Measurements from ENCODE around the gene TTLL10.

TTLL10 gene

DNA sequence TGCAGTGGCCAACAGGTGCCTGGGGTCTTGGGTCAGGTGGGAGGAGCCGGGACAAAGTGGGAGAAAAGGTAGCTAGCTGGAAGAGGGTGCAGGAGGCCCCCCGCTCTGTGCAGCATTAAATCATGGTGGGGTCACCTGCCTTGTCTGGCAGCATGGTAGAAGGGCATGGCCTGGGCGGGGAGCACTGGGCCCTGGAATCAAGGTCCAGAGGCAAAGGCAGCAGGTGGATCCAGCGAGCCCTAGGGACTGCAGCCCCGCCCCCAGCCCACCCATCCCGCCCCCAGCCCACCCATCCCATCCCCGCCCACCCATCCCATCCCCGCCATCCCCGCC, 16.7 kb upstream of the TTLL10 start:
- no peak for DNase-seq (ENCODE audit: extremely low read depth in 1 of 2, low read depth in 1 of 2)

DNA sequence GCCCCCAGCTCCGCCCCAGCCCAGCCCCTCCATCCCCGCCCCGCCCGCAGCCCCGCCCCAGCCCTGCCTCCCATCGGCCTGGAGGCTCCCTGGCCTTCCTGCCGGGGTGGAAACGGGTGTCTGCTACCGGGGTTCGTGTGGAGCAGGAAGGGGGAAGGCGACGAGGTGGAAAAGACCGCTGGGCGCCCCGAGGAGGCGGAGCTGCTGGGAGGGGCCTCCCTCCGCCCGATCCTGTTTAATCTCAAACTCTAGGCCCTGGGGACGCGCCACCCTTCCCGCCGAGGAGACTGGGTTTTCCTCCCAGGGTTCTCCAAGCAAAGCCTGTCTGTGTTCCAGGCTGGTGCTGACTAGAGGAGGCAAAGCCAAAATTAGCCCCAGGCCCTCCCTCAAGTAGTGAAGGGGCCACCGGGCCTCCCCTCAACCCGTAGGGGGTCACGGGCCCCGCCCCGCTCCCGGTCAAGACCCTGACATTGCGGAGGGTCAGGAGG, 16.2 kb upstream of the TTLL10 start:
- peak in 1 of 2 donors; percentile 37 for DNase-seq (ENCODE audit: extremely low read depth in 1 of 2, low read depth in 1 of 2)

DNA sequence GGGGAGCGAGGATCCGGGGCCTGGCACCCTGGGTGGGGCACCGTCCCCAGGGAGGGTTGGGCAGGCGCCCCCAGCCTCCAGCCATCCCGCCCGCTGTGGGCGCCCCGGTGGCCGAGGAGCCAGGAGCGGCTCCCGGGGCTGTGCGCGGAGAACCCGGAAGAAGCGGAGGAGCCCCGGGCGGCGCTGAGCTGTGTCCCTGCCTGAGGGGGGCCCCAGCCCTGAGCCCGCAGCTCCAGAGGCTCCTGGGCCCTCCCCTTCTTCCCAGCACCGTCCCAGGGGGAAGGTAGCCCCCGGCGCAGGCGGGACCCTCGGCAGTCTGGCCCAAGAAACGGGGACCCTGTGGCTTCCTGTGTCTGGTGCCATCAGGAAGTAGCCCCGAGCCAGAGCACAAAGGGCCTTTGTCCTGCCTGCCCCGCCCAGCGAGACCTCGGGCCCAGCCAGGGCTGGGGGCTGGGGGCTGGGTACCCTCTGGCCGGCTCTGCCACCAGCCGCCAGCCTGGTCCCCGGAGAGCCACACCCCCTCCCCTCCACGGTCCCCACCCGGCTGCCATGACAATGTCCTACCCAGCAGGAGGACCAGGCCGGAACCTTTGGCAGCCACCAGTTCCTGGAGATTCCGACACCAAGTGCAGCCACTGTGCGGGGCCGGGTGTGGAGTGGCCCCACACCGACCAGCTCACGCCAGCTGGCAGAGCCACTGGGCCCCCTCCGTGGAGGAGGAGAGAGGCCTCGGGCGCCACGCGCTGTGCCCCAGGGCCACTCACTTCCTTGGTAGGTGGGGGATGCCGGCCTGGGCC, 15.6 kb upstream of the TTLL10 start:
- no peak for DNase-seq (ENCODE audit: extremely low read depth in 1 of 2, low read depth in 1 of 2)

DNA sequence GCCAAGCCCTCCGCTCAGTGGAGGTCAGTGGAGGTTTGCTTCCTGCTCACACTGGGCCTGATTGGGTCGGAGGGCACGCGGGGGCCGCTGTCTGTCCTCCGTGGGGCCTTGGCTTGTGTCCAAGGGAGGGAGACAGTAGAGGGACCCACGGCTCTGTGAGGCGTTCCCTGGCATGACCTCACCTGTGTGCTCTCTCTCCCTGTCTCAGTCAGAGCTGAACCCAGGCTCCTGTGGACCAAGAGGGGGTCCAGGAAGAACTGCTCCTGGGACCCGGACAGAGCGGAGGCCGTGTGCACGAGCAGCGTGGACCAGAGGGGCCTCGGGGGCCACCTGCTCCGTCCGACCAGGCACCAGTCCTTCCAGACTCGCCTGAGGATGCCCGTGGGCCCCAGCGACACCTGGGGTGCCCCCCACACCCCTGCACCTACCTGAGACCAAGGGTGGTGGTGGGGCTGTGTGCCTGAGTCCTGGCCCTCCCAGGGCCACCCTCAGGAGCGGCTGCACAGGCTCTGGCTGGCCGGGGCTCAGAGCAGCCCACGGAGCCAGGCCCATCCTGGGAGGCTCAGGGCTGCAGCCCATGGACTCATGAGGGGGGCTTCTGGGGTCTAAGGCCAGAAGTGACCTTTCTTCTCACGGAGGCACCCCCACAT, 13.3 kb upstream of the TTLL10 start:
- no peak for DNase-seq (ENCODE audit: extremely low read depth in 1 of 2, low read depth in 1 of 2)

DNA sequence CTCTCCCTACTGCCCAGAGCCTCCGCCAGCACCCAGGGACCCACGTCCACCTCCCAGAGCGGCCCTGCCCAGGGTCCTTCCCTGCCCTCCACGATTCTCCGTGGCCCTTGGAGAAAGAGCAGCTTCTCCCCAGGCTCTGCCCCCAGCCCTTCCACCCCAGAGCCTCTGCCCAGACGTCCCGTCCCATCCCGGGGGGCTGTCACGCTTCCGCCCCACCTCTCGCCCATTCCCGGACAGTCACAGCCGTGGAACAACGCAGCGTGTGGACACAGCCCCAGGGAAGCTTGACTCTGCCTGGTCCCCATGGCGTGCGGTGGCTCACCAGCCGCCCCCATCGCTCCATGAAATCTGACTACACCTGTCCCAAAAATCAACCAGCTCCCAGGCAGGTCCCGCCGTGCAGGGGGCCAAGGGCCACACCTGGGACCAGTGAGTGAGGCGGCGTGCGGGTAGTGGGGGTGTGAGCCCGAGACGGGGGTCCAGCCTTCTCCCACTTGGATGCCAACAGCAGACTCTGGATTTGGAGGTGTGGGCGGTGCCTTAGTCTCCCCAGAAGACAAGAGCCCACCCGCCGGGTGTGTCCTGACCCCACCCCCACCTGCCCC, 12.5 kb upstream of the TTLL10 start:
- DNase-seq (ENCODE audit: extremely low read depth in 1 of 2, low read depth in 1 of 2) = no peak

DNA sequence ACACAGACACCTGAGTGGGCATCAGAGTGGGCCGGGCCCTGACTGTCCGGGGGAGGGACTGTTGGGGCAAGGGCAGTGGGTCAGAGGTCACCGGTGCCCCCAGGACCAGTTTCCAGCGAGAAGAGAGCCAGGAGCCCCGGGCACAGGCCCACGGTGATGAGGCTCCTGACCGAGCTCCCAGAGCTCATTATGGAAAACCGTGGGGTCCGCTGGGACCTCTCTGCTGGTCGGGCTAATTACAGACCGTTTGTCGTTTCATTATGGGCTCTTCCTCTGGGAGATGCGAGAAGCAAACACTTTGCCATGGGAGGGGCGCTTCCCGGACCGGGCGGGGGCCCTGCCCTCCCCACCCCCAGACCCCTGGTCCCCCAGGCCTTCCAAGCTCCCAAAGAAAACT, 12.0 kb upstream of the TTLL10 start:
- no peak for DNase-seq (ENCODE audit: extremely low read depth in 1 of 2, low read depth in 1 of 2)

DNA sequence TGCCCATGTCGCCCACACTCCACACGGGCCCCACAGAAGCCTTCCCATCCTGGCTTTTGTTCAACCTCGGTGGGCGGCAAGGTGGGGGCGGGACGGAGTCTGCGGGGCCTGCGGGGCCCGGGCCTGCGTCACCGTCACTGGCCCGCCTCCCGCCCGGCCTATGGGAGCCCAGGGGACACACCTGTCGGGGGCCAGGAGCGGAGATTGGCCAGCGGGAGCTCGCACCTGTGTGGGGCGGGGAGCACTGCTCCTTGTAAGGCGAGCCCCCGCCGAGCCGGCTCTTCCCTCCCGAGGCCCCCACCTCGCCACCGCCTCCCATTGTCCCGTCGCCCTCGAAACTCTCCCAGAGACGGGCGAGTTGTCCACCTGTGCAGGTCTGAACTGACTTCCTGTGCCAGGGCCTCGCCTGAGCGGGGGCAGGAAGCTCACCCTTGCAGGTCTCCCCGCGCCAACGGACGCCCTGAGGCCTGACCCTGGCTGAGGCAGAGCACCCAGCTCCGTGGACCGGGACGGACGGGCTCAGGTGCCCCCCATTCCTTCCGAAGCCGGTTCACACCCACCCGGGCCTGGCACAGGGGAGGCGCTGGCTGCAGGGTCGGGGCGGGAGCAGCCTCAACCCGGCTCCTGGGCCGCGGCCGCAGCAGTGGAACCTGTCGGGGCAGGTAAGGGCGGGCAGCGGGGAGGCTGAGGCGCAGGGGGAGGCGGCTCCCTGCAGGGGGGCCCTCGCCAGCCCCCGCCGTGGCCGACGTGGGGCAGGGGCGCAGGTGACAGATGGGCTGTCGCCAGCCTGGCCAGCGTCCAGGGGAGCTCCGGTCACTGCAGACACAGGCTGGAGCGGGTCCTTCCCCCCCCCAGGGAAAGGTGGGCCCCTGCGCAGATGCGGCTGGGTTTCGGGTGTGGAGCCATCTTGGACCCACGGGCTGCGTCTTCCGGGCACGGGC, 10.8 kb upstream of the TTLL10 start:
- DNase-seq (ENCODE audit: extremely low read depth in 1 of 2, low read depth in 1 of 2) = no peak

DNA sequence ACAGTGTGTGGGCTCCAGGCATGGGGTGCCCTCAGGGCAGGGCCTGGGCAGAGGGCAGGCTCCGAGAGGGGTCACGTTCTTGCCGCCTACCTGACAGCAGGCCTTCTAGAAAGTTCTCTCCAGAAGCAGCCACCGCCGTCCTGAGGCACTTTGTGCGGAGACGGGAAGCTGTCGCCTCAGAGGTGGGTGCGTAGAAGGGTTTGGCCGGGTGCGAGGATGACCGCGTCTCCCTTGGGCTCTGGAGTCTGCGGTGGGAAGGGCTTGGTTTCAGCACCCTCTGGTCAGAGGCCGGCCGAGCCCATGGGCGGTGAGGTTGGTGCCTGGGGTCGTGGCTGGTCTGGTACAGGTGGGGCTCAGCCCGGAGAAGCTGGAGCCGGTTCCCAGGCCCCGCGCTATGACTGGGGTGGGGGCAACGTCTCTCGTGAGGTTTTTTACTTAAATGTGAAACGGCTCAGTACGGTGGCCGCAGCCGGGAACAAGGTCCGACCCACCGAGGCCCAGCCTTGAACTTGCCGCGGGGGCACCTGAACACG, 10.1 kb upstream of the TTLL10 start:
- DNase-seq (ENCODE audit: extremely low read depth in 1 of 2, low read depth in 1 of 2) = no peak

DNA sequence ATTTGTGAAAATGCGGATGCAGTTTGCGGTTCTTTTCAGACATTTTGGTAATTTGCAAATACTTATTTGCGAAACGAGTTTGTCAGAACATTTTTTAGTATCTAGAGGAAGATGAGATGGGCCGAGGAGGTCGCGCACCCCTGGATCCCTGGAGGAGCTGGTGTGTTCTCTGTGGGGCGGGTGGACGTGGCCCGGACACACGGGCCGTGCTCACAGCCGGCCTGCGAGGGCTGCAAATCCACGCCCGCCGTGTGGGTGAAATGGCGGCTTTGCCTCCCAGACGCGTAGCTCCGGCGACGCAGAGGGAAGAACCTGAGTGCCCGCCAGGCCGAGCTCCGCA, 9.3 kb upstream of the TTLL10 start:
- DNase-seq (ENCODE audit: extremely low read depth in 1 of 2, low read depth in 1 of 2) = no peak

DNA sequence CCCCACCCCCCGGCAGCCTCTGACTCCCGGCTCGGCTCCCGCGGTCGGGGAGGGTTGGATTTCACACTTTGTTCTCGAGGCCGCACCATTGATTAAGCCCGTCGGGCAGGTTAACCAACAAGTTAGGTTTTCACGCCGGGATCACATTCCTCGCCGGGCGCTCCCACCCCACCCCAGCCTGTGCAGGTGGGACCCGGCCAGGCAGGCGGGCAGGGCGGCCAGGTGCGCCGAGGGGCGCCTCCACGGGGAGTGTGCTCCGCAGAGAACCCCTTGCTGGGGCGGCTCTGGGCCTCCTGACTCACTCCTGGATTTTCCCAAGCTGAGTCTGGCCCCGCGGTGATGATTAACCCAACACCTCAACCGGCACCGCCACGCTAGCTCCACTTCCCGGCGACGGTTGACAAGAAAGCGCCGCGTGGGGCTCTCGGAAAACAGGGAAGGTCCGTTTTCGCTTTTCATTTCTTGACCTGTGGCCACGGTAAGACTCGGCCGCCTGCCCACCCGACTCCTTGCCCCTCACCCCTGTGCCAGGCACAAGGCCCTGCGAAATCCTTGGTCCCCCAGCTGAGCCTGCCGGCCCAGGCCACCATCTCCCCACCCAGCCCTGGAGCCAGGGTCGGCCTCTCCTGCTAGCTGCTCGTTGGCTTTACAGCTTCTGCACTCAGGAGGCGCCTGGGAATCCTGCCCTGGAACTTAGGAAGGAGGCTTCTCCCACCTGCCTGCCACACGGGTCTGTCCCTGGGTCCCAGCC, 8.8 kb upstream of the TTLL10 start:
- no peak for DNase-seq (ENCODE audit: extremely low read depth in 1 of 2, low read depth in 1 of 2)

DNA sequence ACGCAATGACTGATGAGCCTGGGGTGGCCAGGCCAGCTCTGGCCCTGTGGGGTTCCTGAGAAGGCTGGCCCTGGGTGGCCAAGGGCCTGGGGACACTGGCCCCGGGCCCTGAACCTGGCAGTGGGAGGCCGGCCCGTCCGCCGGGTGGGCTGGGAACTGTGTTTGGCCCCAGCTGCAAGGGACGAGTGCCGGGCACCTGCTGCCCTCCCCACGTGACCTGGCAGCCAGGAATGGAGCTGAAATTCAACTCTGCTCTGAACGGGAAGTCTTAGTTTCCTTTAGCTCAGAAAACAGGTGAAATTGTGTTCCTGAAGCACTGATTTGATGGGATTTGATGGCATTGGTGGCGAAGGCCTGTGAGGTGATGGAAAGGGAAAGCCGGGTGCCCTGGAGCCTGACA, 8.2 kb upstream of the TTLL10 start:
- no peak for DNase-seq (ENCODE audit: extremely low read depth in 1 of 2, low read depth in 1 of 2)

DNA sequence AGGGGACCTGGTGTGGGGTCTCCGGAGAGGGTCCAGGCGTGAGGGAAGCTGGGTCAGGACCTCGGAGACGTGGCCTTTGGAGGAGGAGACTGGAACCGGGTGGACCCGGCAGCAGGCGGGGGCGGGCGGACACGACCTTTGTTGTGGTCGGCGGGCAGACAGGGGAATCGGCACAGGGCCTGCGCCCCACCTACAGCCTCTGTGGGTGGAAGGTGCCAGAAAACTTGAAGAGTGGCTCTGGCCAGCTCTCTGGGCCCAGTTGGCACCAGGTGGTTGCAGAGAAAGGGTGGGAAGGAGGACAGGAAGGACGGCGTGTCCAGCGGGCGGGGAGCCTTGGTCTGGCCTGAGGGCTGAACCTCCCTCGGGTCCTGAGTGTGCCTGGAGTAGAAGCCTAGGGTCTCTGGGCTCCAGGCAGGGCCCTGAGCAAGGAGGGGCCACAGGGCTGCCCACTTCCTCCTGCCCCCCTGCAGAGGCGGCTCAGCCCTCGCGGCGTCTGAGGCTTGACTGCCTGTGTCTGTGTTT, 7.7 kb upstream of the TTLL10 start:
- no peak for DNase-seq (ENCODE audit: extremely low read depth in 1 of 2, low read depth in 1 of 2)

DNA sequence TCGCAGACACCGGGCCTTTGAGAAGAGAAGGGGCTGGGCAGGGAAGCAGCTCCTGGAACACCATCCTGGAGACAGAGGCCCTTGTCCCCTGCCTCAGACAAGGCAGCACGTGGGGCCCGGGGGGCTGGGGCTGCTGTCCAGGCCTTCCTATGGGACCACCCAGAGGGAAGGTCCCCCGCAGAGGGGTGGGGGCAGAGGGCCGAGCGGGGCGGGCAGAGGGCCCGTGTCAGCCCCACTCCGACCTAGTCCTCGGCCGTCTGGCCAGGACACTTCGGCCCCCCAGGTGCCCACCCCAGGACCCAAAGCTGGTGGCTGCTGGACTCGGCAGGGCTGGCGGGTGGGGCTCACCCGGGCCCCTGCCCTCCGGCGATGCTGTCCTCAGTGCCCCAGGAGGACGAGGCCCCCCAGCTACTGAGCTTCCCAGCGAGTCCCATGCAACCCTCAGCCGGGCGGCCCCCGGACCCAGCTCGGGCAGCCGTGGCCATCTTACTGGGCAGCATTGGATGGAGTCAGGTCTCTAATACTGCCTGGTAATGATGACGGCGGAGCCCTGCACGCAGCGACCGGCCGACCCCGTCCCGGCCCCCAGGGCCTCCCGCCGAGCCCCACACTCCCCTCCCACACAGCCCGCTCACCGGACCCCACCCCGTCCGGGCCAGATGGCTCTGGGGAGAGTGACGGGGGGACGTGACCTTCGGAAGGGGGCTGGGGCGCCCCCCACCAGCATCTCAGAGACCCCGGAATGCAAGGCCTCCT, 6.9 kb upstream of the TTLL10 start:
- no peak for DNase-seq (ENCODE audit: extremely low read depth in 1 of 2, low read depth in 1 of 2)

DNA sequence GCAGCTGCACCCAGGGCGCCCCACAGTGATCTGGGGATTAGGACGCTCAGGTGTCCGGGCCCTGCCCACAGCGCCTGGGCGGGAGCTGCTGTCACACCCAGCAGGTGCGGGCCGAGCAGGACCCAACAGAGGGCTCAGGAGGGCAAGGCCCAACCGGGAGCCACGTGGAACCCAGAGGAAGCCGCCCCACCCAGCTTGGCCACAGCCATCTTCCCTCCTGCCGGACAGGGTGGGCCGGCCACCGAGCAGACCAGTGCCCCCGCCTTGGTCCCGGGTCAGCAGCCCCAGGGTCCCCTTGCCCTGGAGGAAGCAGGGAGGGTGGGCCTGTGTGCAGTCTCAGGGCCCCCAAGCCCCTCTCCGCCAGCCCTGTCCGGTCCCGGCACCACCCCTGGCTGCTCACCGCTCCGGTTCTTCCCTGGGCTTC, 6.3 kb upstream of the TTLL10 start:
- DNase-seq (ENCODE audit: extremely low read depth in 1 of 2, low read depth in 1 of 2) = no peak

DNA sequence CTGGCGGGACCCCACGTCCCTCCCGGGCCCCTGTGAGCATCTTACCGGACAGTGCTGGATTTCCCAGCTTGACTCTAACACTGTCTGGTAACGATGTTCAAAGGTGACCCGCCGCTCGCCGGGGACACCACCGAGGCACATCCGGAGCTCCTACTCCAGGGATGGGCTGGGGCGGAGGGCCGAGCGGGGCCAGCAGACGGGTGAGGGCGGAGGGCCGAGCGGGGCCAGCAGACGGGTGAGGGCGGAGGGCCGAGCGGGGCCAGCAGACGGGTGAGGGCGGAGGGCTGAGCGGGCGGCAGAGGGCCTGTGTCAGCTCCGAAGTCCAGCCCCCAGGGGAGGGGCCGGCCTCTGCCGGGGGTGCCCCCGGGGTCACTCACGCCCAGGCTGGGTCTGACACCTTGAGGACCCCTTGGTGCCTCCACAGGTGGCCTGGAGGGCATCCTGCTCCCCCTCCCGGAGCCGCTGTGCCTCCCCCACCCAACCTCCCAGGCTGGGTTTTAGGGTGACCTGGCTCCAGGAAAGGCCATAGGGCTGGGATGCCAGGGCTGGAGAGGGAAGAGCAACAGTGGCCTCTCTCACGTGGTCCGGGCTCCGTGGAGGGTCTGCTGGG, 5.7 kb upstream of the TTLL10 start:
- no peak for DNase-seq (ENCODE audit: extremely low read depth in 1 of 2, low read depth in 1 of 2)

DNA sequence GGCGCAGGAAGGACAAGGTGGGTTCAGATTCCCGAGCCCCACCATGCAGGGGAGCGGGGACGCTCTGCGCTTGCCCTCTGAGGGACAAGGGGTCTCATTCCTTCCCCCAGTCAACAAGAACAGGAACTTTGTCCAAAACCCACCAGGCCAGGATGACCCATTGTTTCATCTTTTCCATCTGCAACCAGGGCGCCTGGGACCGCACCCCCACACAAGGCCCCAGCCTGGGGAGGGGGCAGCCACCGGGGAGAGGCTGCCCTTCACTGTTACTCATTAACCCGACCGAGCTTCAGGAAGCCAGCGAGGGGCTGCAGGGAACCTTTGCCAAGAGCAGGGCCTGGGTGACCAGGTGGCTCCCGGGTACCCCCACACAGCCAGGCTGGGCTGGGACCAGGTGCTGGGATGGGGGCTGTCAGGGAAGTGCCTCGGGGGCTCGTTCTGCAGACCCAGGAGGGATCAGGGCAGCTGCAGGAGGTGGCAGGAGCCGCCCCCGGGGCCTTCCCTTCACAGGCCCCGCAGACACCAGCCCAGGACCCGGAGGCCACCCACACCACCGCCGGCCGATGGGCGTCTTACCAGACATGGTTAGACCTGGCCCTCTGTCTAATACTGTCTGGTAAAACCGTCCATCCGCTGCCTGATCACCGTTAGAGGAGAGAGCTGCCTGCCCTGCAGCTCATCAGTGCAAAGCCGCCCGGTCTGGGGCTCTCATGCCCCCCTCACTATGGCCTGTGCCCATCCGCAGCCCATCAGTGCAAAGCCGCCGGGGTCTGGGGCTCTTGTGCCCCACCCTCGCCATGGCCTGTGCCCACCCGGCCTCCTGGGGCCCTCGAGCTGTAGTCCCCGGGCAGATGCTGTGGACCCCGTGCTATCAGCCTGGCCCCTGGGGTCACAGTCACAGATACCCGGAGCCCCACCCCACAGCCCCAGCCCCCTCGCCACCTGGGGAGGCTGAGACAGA, 4.9 kb upstream of the TTLL10 start:
- no peak for DNase-seq (ENCODE audit: extremely low read depth in 1 of 2, low read depth in 1 of 2)

DNA sequence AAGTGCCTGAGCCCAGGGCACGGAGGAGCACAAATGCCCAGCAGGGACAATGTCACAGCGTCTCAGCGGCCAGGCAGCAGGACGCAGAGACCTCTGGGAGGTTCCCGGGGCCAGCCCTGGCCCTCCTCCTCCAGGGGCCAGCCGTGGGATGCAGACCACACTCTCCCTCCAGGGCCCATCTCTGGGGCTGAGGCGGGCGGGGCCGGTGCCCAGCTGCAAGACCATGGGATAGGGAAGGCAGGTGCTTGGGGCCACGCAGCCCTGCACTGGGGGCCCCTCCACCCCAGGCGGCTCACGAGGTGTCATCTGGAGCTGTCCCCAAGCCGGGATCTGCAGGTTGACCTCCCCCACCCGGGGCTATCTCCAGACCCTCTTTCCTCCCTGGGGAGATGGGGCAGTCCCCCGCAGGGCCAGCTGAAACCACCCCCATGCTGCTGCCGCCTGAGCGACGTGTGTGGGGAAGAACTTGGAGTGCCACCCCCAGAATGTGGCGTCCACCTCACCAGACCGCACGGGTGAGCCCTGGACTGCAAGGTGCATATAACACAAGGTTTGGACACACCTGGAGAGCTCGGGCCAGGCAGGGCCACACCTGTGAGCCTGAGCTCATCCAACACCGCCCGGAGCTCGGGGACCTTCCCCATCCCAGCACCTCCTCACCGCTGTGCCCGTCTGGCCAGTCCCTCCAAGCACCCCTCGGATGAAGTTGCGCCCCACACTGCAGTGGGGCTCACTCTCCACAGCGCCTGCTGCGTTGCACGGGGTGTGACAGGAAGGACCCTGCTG, 4.1 kb upstream of the TTLL10 start:
- no peak for DNase-seq (ENCODE audit: extremely low read depth in 1 of 2, low read depth in 1 of 2)
